Measurements from ENCODE around the gene ZNF385D. TPM values are rescaled to one million over a fixed set of nuclear protein-coding genes. Genes with fewer than 3 reads are reported as not detected.

The ZNF385D gene
- 21.0 TPM for polyA plus RNA-seq (ENCODE audit: insufficient read length)

DNA sequence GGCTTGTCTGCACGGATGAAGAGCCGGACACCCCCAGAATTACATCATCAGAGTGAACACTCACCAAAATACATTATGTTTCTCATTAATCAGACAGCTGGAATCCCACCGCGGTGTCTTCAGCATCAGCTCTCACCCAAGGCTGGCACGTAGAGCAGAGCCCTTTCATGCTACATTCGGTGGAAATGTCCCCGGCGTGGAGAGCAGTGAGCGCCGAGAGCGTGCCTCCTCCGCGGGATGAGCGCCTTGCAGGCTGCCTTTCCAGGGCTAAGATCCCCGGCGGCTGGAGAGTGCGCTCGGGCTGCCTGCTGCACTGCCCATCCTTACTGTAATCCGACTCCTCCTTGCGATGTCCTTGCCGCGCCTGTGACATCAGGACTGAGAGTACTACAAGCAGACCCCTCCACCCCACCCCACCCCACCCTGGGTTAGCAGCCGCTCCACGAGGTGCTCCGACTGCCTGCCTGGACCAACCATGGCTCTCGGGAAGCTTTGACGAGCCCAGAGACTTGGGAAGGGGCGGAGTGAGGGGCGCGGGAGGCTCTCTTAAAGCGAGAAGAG lies at the start of gene ZNF385D:
Gene ZNF385D, minus strand, starts transcription at position 380 of the 561 bp plus-strand sequence. Its CDS starts 294 bp downstream, at position 86.
- DNase-seq = peak; percentile 81

GRCh38 chr3:21798356-21799088 lies 47.5 kb upstream of the ZNF385D start:
- DNase-seq = no peak

- no peak for DNase-seq
Measured at GRCh38 chr3:21795921-21796320, 44.9 kb upstream of the ZNF385D start.

- peak; percentile 47 for DNase-seq
Measured at GRCh38 chr3:21795152-21795837, 44.3 kb upstream of the ZNF385D start.

- DNase-seq = no peak
Measured at GRCh38 chr3:21794291-21794690, 43.3 kb upstream of the ZNF385D start.

DNA sequence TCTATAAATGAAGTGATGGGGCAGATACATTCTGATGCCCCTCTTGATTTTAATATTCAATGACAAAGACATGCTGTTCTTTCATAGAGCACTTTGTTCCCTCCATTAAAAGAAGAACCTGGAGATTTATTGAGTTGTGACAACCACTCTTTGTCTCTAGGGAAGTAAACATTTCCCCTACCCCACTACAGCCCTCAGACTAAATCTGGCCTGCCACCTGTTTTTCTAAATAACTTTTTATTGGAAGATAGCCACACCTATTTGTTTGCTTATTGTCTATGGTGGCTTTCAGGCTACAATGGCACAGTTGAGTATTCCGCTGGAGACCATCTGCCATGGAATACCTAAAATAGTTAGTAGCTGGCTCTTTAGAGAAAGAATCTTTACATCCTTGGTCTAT lies 41.2 kb upstream of the ZNF385D start:
- DNase-seq = no peak

DNA sequence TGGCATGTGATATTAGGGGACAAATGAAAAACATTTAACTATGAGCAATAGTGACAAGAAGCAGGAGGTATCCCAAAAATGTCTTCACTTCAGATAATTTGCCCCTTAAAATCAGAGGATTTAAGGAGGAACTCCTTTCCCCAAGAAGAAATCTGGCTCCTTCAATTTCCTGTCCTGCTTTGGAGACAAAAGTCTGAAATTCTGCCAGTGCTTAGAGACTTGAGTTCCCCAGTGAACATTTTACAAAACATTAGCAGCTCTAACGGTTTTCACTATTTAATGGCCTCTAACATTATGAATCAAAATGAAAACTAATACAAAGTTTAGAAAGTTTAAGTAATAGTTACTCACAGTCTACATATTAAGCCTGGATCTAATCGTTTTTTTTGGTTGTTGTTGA lies 40.3 kb upstream of the ZNF385D start:
- DNase-seq = no peak

DNA sequence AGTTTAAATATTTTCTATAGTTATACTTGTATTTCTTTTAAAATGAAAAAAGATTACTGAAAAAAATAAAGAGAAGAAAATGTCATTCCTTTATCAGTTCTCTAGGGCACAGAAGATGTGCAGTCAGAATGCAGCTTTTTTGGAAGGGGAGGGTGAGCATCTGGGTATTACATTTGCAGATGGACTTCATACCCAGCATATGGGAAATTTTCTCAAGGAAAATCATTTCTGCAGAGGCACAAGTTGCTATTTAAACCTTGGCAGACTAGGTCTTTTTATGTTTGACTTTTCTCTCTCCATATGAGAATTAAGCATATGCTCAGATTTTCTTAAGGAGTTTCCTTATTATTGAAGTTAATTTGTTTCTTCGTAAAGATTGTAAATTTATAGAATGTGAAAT lies 39.5 kb upstream of the ZNF385D start:
- DNase-seq = peak; percentile 34

DNA sequence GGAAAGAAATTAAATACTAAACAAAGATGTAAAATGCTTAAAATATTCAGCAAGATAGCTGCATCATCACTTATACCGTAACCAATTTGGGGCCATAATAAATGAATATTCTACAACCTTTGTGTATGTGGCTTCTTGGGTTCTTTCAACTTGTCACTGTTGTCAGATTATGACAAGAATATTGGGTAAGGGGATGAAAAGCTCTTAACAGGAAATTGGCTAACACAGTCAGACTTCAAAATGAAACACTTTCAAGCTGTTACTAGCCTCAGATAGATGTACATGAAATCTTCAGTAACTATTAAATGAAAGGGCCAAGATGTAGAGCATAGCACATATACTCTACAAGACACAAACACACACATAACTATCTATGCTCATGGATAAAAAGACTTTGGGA lies 38.7 kb upstream of the ZNF385D start:
- no peak for DNase-seq

DNA sequence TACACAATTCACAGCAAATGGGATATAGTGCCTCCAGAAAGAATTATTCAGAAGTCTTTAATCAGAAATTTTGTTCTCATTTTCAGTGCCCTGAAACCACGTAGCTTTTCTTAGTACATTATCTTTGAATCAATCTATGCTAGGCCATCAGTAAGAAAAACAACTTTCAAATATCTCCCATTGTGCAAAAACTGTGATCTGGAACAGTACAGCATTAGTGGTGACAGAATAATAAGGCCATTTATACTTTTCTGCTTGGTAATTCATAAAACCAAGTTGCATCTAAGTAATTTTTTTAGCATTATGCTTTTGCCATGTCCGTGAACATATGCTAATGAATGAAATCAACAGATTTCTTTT lies 35.4 kb upstream of the ZNF385D start:
- DNase-seq = no peak

DNA sequence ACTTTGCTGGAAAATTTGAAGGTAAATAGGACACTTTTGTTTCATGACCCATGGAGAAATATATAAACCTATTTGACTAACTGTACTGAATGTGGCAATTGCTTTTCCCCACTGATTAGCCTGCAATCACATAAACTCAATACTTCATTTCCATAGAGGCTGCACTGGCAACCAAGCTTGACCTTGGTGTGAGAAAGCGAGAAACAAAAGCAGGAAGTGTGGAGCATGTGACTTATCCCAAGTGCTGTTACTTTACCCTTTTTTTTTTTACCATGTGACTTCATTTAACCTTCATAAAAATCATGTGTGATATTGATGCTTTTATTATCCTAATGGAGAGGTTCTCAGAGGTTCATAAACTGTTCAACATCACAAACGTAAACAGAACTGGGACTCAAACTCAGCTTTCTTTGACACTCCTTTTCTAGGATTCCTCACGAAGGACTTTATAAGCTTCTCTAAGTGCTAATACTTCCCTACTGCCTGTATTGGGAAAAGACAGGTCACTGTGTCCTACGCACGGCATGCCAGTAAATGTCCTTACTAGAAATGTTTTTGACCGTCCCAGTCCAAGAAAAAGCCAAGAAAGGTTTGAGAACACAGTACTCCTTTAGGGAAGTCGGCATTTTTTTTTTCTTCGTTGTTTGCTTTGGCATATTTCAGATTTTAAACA lies 34.9 kb upstream of the ZNF385D start:
- DNase-seq = no peak

DNA sequence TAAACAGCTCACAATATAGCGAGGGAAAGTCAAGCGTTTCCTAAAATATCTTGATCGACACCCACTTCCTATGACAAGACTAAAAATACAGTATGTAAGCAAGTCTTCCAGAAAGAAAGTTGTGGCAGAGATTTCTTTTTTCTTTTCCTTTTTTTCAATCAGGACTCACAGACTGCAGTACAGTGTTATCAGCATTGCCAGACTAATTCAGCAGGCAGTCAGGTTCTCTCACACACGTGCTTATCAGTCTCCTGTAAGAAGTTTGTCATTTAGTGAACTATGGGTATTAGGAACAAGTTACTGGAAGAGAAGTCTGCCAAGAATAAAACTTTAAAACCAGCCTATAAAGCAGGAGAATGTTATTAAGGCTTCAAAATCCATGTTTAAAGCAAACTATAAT lies 32.8 kb upstream of the ZNF385D start:
- DNase-seq = no peak

DNA sequence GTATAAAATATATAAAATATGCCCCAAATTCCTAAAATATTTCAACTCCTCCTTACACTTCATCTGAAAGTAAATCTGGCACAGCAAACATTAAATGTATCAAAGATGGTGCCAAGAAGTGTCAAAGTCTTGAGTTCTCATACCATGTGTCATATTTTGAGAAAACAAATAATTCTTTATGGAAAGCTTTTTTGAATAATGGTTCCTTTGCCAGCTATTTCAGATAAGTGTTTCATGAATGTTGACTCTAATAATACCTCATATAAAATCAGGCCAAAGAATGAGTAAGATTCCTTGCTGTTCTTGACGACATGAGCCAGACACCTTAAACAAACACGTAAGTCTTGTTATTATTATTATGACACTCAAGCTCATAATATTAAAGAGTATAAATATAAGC lies 30.3 kb upstream of the ZNF385D start:
- no peak for DNase-seq

DNA sequence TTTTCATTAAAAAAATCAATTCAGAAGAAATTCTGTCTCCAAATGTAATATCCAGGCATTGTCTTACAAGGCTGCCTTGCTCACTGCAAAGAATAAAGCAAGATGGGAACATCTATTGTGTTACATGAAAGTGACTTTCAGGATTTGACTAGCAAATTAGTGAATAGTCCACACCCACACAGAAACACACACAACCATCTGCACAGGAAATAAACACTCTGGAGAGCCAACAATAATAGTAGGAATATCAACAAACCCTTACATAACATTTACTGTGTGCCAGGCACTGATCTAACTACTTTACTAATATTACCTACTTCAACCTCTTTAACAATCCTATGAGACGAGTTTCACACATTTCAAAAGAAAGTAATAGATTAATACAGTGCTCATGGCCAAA lies 28.9 kb upstream of the ZNF385D start:
- DNase-seq = no peak

GRCh38 chr3:21778715-21779114 lies 27.7 kb upstream of the ZNF385D start:
- no peak for DNase-seq

DNA sequence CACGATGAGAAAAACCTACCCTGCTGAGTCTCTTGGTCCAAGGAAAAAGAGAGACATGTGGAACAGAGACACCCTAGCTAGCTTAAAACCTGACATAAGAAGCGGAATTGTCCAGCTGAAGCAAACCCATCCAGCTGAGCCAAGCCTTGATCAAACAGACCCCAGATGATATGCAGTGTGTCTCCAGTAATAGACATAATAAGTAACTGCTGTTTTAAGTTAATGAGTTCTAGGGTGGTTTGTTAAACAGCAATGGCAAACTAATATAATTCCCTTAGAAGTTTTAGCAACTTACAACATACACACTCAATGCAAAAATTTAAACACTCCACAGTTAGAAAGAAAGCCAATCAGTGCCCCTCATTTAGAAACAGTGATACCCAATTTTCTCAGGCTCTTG lies 26.8 kb upstream of the ZNF385D start:
- no peak for DNase-seq

DNA sequence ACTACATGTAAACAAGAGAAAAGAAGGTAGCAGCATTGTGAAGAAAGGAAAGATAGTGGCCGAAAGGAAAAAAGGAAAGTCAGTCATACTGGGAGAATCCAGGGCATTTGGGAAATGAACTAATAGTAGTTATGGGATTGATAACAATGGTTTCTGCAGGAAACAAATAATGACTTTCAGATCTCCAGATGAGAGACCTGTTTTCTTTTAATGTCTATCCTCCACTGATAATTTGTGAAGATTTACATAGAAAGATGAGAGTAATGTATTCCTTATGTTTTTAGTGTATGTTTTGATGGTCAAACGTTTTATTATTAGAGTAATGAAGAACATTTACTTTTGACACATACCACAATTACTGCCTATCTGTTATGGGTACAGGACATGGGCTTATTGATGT lies 15.0 kb upstream of the ZNF385D start:
- DNase-seq = no peak

- no peak for DNase-seq
Measured at GRCh38 chr3:21755896-21756295, 4.9 kb upstream of the ZNF385D start.

DNA sequence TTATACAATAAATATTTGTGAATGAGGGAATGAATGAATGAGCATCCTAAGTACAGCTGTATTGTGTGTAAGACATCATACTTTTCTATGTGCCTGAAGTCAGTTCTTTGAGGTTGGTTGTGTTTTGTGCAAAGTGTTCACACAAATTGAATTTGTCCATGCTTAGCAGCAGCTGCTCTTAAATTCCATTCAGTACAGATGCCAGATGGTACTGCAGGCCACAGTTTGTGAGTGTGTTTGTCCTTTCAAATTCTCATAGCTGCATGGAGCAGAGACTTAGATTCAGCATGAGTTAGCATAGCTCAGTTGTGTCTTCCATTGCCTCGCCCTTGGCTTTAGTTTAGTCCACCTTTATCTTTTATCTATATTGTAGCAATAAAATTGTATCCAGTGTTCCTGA lies 3.8 kb upstream of the ZNF385D start:
- no peak for DNase-seq

GRCh38 chr3:21752749-21753347 lies 1.8 kb upstream of the ZNF385D start:
- peak; percentile 49 for DNase-seq

DNA sequence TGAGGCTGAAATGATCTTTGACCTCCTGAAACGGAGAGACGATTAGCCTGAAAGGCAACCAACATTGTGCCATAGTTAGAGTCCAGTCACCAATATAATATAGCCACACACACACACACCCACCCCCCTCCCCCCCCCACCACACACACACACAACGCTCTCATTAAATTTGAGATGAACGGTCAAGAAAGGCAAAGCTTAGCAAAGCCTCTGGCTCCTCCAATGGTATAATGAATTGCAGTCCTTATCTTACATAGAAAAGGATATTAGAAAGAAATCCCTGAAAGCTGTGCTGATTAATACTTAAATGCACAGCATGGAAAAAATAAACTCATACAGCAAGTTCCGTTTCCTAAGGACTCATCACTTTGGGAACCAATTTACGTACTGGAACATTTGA lies 876 bp upstream of the ZNF385D start:
- no peak for DNase-seq

DNA sequence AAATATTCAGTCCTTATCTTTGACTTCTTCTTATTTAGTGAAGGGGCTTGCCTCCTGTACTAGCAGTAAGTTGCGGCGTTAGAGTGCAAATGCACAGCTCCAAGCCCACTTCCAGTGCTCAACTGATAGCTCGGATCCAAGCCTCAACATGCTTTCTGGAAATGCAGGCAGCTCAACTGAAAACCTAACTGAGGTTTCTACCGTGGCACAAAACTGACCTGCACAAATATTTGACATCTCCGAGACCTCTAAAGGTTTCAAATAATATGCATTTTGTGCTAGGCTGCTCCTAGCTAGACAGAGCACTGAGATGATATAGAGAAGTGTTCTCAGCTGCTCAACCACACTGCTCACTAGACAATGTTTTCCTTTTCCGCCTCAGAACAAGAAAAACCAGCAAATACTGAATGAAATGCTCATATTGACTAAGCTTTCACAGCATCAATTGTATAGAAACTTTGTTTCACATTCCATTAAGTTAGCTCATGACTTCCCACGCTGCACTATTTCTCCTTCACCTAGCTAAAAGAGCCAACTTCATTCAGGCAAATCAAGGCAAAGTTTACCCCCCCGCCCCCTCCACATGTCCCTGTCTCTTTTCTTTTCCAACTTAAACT lies 822 bp downstream of the ZNF385D start:
- no peak for DNase-seq

All from hindlimb muscle (tissue), 1 donor.